ENCODE measurements around the gene KCNQ1.

Gene KCNQ1

DNA sequence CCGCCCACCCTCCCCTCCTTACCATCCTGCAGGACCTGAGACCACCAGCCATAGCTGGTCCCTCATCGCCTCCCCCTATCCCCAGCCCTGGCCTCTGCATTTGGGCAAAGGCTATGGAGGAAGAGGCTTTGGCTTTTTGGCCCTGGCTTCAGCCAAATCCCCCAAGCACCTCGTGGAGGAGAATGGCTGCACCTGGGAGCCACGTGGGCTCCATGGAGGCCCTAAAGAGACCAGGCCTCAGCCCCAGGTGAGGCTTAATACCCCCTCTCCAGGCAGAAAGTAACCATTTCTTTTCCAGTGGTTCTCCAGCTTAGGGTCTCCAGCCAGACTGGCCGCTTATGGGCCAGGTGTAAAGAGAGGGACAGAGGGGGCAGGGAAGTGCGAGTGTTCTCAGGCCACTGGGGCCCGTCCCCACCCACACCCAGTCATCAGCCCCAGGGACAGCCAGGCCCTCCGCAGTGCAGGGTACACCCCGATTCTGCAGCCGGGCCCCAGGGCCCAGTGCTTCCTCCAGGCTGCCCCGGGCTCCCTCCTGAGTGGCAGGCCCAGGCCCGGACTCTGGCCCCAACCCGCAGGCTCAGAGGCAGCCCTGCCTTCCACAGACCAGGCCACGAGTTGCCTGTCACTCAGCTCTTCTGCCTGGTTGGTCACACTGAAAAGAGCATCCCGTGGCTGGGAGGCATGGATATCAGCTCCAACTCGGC is 414.3 kb downstream of the KCNQ1 start:
- no peak for DNase-seq

DNA sequence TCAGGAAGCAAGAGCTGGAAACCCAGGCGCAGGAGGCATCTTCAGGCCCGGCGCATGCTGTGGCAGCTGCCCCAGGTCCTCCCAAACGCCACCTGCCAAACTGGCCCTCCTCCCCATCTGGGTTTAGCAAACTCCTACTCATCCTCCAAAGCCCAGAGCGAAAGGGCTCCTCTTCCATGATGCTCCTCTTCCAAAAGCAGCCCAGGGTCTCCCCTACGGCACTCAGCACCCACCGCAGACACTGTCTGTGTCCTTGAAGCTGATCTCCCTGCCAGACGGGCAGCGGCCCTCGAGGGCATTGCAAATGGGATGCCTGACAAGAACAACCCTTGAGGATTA is 414.9 kb downstream of the KCNQ1 start:
- DNase-seq, result no peak

DNA sequence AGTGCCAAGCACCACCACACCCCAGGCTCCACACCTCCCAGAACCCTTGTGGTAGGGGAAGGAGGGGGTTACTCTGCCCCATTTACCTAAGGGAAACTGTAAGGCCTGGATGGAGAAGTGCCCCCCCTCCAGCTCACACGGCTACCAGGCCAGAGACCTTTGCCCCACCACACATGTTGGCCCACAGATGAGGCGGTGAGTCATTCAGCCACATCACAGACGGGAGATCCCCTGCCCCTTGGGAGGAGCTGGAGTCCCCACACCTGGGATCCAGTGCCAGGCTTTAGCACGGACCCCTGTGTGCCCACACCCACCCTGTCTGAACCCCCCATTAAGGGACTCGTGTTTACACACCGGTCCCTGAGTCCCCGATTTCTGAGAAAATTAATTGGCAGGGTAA is 415.8 kb downstream of the KCNQ1 start:
- DNase-seq, result no peak

- peak; percentile 63 for DNase-seq
Observed at GRCh38 chr11:2862395-2863275, 417.8 kb downstream of the KCNQ1 start.

- no peak for DNase-seq
Observed at GRCh38 chr11:2863276-2863618, 418.4 kb downstream of the KCNQ1 start.

DNA sequence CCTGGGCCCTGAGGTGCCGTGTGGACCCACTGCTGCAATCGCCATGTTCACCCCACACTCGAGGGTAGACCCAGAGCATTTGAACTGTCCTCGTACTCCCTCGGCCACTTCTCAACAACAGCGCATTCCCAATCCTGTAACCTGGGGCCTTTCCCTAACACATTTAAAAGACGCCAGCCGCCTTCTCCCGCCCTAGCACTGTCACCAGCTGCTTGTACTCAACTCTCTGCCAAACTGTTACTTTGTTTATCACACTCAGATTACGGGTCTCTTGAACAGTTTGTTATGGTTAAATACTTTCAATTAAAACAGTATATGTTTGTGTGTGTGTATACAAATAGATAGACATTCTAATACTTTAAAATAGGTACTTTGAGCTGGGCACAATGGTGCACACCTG is 420.1 kb downstream of the KCNQ1 start:
- no peak for DNase-seq

GRCh38 chr11:2865922-2866577 is 421.2 kb downstream of the KCNQ1 start:
- DNase-seq, result no peak

- DNase-seq, result no peak
Observed at GRCh38 chr11:2867142-2867541, 422.3 kb downstream of the KCNQ1 start.

GRCh38 chr11:2867722-2868505 is 423.1 kb downstream of the KCNQ1 start:
- DNase-seq, result no peak

- no peak for DNase-seq
Observed at GRCh38 chr11:2868506-2869133, 423.8 kb downstream of the KCNQ1 start.

GRCh38 chr11:2869134-2869526 is 424.3 kb downstream of the KCNQ1 start:
- DNase-seq, result no peak

GRCh38 chr11:2869561-2870427 is 425.0 kb downstream of the KCNQ1 start:
- DNase-seq, result no peak

DNA sequence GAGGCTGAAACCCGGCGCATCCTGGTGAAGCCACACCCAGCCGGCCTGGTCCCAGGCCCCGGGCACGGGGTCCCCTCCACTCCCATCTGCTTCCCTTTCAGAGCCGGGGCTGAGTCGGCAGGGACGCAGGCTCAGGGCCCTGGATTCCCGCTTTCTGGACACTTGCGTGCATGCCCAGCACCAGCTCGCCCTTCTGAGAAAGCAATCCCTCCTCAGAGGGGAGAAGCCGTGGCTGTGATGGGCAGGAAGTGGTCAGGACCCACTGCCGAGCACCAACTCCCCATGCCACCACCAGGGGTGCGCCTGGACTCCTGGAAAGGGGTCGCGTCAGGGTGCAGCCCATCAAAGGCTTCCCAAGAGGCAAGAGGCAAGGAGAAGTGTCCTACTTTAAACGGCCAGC is 425.7 kb downstream of the KCNQ1 start:
- no peak for DNase-seq

GRCh38 chr11:2870969-2871680 is 426.3 kb downstream of the KCNQ1 start:
- DNase-seq, result no peak

DNA sequence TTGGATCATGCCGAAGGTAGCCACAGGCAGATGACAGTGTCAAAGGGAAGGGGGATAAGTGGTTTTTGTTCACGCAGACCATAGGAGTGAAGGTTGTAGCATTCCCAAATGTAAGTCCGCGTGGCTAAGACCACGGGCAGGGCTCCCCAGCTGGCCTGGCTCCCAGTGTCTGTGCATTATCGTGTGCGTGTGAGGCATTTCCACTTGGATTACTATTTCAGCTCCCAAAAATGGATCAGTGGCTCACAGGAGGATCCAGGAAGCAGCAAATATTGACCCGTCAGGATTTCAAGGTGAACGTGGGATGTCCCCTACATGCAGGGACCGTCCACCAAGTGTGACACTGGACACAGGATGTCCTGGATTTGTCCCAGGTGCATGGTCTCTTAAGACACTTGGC is 430.2 kb downstream of the KCNQ1 start:
- no peak for DNase-seq

- DNase-seq, result no peak
Observed at GRCh38 chr11:2877474-2877873, 432.7 kb downstream of the KCNQ1 start.

DNA sequence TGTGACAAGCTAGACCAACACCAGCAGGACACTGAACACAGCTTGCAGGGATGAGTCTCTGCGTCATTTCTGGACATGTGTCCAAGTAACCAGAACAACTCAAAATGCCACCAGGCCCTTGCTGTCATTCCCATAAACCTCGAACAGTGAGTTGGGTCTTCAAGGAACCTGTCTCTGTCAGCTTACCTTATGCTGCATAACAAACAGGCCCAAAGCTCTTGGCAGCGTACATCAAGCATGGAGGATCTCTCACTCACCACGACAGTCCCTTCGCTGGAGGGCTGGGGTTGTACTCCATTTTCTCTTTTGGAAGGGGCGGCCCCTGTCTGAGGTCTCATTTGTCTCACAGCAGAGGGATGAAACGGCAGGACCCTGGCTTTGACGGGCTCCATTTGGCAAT is 434.0 kb downstream of the KCNQ1 start:
- no peak for DNase-seq

- DNase-seq, result no peak
Observed at GRCh38 chr11:2880646-2881045, 435.8 kb downstream of the KCNQ1 start.

DNA sequence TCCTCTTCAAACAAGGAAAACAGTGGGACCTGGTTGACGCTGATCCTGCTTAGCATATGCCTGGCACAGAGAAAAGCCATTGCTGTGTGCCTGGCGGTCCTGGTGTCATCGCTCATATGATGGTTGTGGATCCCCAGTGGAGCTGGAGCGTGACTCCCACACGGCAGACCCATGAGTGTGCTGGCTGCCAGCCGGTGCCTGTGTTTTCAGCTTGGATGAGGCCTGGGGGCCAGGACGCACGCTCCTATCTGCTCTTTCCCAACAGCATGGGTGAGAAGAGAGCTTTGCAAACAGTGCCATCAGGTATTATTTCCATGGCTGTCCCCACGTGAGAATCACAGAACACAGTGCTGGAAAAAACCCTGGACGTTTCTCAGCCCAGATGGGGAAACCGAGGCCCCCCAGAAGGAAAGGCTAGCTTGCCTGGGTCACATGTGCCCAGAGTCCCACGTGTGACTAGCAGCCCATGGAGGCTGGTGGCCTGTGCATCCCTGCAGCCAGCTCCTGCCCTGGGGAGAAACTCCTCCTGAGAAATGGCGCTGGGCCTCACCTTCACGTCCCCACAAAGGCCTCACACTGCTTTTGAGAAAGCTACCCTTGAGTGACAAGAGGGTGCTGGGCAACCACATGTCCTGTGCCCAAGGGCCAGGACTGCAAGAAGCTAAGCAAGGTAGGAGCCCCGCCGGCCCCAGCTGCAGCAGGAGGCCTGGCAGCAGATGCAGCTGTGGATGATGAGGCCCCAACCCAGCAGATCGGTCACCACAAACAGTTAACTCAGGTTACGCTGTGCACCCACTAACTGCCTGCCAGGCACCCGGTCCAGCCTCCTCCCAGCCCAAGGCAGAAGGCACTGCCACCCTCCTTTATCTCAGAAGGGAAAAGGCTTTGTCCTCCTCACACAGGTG is 436.5 kb downstream of the KCNQ1 start:
- no peak for DNase-seq

- DNase-seq, result no peak
Observed at GRCh38 chr11:2881981-2882375, 437.2 kb downstream of the KCNQ1 start.
